HG03025 (cell line): ENCODE measurements around the gene CCDC91.
"Not testable (repeated sequence)": the region's sequence is repeated elsewhere in the genome, so short reads cannot be mapped to it uniquely, and the experiment has no call there.

Source experiments
- ATAC-seq: cut with Tn5 transposase; IDR thresholded peaks from one replicate; pipeline ENCODE4 v1.9.1; 2021; ENCODE audit warnings: mild to moderate bottlenecking, moderate library complexity; ENCODE audit not compliant: unreplicated experiment, low FRiP score

The CCDC91 gene

DNA sequence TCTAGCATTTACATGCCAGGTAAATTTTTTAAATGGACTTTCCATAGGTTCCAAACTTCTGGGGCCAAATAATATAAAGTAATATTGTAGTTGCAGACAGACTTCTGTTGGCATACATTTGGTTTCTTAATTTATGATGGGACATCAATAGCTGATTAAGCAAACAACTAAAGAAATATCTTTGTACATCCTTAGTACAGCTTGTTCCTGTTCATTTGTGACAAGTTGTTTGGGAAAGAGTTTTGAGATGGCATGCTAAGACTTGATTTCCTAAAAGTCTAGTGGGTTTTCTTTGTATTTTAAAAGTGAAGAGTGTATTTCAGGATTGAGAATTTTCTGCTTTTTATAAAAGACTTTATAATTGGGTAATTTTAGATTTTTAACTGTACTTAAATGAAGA lies 41.0 kb downstream of the CCDC91 start:
- ATAC-seq = no peak

DNA sequence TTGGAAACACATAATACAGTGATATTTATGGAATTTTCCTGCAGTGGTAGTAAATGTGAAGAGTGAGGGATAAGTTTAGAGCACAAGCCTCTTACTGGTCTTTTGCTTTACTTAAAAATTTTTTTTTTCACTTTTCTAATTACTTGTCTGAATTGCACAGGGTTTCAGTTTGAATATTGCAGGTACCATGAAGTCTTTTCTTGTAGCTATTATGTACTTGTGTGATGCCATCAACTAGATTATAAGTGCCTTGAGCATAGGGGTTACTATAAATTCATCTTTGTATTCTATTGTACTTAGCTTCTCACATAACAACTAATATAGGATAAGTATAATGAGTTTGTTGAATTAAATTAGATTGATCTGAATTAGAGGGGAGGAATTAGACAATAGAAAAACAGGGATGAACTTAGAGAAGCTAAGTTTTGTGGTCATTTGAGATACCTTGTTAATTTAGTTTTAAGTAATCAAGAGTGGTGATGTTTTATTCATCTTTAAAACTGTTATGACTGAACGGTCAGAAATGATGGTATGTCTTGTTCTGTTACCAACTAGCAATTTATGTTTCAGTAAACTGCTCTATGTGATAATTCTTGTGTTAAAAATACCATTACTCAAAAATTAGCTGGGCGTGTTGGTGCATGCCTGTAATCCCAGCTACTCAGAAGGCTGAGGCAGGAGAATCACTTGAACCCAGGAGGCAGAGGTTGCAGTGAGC lies 42.1 kb downstream of the CCDC91 start:
- ATAC-seq = no peak

DNA sequence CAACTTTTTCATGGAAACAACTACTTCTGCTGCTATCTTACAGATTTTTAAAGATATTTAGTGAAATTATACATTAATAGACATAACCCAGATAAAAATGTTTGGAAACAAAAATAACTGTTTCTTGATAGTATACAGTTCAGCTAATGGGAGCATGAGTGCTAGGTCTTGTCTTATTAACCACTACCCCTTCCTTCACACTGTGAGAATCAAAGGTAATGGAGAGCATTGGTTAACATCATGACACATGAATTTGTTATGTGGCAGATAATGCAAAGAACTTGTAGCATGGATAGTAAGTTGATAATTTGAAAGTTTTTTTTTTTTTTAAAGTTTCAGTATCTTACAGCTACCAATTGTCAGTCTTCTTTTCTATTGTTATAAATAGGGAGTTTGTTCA lies 44.2 kb downstream of the CCDC91 start:
- no peak for ATAC-seq

DNA sequence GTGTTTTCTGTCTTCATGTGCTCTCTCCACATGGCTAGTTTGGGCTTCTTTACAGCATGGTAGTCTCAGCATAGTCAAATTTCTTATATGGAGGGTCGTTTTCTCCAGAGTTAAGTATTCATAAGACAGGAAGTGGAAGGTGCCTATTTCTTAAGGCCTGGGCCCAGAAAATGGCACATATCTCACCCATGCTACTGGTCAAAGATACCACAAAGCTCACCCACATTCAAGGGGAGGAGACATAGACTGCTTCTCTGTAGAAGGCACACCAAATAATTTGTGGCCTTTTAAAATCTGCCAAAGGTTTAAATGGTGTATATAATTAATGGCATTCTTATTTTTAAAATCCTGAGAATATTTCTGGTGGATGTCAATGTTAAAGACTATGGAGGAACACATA lies 44.8 kb downstream of the CCDC91 start:
- no peak for ATAC-seq

DNA sequence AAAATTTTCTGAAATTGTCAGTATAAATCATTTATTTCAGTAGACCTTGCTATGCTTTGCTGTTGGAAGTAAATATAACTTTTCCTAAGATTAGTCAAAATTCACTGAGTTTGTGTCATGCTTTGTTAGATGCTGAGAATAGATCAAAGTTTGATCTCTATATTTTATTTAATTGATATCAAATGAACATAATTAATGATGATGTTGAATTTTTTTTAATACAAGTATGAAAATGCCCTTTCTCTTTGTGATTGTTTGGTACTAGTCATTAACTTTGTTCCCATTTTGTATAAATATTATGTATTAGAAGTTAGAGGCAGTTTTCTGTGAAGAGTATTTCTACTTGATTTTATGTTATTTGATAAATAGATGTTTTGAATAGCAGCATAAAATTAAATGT lies 45.7 kb downstream of the CCDC91 start:
- no peak for ATAC-seq

DNA sequence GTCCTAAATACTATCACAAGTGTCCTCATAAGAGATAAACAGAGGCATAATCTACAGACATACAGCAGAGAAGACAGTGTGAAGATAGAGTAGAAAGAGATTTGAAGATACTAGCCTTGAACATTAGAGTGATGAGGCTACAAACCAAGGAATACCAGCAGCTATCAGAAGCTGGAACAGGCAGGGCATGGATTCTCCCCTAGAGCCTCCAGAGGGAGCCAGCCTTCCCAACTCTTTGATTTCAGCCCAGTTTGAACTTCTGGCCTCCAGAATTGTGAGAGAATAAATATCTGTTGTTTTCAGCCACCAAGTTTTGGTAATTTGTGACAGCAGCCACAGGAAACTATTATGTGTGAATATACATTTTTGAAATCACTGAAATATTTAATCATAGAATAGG lies 47.2 kb downstream of the CCDC91 start:
- ATAC-seq = no peak

DNA sequence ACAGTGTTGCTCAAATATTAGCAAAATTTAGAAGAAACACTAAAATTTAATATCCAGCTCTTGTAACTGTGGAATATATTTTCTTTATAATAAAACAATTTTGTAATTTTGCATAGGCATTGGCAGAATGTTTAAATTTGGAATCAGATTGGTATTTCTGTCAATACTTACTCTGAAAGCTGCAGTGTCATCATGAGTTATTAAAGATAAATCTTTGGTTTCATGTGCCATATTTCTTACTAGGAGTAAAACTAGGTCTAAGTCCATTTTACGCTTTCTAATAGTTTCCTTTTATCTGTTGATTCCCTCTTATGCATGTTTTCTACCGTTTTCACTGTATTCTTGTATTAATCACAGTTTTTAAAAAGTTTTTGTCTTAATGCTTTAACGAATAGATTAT lies 49.7 kb downstream of the CCDC91 start:
- ATAC-seq = no peak

DNA sequence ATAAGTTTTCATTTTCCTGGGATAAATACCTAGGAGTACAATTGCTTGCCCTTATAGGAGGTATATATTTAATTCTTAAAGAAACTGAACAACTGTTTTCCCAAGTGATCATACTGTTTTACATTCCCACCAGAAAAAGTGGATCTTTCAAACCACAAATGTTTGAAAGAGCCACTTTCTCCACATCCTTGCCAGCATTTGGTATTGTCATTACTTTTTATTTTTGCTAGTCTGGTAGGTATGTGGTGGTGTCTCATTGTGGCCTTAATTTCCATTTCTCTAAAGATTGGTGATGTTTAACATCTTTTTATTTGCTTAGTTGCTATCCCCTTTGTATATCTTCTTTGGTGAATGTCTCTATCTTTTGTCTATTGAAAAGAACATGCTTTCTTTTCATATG lies 50.6 kb downstream of the CCDC91 start:
- no peak for ATAC-seq

DNA sequence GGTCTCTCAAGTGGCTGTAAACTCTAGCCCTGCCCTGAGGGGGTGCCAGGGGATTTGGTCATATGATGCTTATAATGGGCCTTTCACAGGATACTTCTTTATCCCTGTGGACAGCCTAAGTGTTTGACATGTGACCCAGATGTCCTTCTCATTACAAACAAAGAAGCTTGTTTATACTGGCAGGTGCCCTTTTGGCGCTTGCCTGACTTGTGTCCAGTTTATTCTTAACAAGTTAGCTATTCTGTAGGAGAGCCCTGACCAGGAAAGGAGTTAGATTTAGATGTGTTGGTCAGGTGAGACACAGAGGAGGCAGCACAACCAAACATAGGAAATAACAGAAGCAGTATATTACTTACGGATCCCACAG lies 51.9 kb downstream of the CCDC91 start:
- ATAC-seq = no peak

DNA sequence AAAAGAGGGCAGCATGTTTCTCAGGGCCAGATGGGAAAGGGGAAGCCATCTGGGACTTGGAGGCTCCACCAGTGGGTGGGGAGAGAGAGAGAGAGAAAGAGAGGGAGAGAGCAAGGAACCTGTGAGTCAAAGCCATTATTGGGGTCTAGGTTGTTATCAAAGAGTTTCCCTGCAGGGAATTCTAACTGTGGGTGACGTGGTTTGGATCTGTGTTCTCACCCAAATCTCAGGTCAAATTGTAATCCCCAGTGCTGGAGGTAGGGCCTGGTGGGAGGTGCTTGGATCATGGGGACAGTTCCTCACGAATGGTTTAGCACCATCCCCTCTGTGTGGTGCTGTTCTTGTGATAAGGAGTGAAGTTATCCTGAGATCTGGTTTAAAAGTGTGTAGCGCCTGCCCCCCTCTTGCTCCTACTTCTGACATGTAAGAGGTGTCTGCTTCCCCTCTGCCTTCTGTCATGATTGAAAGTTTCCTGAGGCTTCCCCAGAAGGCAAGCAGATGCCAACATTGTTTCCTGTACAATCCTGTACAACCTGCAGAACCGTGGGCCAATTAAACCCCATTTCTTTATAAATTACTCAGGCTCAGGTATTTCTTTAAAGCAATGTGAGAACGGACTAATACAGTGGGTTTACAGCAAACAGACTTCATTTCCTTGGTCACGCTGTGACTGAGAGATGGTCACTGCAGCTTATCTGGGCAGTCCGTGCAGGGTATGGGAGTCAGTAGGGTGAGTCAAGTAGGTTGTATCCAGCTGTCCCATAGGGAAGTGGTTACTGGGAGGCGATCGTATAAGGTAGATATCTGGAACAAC lies 52.4 kb downstream of the CCDC91 start:
- ATAC-seq = no peak

DNA sequence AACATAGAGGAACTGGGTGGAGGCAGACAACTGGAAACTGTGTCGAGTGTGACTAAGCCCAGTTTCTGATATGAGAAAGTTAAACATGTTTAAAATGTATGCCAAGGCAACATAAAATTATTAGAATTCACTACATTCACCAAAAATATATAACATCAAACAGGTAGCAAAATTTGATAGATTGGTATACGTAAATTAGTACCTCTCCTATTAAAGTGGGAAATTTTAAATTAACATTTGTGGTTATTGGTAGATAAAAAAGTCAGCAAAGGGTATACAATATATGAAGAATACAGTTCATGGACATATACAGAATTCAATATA lies 53.0 kb downstream of the CCDC91 start:
- no peak for ATAC-seq

DNA sequence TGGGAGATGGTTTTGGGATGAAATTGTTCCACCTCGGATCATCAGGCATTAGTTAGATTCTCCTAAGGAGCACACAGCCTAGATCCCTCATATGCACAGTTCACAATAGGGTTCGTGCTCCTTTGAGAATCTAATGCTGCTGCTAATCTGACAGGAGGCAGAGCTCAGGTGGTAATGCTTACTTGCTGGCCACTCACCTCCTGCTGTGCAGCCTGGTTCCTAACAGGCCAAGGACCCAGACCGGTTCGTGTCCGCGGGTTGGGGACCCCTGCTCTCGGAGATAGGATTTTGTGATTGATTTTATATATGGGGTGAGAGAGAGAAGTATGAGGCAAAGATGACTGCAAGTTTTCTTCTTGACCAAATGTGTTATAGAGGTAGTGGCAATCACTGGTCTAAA lies 57.5 kb downstream of the CCDC91 start:
- no peak for ATAC-seq

DNA sequence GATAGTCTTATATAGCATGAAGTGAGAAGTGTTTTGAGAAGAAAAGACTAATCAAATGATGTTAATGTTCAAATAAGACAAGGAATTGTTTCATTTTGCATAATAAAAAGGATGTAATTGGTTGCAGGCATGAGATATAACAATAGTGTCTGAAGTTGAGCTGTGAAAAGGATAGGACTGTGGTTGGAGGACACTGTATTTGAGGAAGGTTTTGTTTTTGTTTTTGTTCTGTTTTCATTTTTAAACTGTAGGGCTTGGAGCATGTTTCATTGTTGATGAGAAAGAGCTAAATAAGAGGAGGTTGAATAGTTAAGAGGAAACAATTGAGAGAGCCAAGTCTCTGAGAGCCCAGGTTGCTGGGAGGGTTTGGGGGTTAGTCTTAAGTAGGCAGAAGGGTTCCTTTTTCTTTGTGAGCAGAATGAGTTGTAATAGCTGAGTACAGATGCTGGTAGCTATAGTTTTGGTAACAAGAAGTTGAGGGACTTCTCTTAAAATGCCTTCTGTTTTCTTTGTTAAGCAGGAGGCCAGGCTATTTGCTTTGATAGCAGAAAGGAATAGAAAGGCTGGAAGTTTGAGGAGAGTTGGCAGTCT lies 58.4 kb downstream of the CCDC91 start:
- no peak for ATAC-seq

DNA sequence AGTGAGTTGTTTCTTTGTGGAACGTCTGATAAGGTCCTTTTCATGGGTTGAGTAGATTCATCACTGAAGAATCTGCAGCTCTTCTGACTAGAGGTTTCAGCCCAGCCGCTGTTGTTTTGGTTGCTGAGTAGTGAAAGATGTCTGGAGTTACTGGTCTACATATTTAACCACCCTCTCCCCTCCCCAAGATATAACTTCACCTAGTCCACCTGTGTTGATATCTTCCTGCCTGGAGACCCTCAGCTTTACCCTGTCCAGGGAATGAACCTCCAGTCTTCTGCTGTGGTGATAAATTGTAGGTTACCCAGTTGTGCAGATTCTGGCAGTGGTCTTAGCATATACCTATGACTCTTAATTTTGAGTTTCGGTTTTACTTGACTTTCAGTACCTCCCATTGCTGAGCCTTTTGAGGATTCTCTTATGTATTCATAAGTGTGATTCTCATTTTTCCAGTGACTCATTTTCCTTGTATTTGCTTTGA lies 62.9 kb downstream of the CCDC91 start:
- peak; percentile 93 for ATAC-seq

DNA sequence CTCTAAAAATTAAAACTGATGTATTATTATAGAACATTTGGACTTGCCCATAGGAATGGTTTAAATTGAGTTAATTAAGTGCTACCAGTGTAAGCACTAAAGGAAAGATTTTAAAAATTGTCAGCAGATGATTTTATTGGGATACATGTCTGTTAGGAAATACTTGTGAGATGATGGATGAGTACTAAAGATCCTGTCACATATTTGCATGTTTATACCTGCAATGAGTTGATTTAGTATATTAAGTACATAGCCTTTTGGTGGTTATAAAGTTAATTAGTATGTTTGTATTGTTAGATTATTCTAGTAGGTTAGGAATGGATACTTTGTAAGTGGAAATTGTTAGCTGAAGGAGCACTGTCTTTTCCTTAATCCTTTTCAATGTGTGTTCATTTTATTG lies 67.2 kb downstream of the CCDC91 start:
- ATAC-seq = no peak

DNA sequence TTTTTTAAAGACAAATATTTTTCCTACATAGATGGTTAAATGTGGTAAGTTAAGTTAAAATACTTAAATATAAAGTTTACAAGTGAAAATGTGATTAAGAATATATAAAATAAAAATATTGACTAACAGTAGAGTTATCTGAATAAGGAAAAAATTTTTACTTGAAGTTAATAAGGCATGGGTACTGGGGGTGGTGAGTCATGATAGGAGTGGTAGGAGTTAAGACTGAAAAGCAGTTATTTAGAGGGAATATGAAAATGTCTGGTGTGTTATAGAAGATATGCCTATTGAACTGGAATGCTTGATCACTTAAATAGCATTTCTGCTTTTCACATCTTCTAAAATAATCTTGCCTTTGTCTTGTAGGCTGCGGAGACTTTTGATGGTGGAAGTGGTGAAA lies 68.7 kb downstream of the CCDC91 start:
- ATAC-seq = no peak

DNA sequence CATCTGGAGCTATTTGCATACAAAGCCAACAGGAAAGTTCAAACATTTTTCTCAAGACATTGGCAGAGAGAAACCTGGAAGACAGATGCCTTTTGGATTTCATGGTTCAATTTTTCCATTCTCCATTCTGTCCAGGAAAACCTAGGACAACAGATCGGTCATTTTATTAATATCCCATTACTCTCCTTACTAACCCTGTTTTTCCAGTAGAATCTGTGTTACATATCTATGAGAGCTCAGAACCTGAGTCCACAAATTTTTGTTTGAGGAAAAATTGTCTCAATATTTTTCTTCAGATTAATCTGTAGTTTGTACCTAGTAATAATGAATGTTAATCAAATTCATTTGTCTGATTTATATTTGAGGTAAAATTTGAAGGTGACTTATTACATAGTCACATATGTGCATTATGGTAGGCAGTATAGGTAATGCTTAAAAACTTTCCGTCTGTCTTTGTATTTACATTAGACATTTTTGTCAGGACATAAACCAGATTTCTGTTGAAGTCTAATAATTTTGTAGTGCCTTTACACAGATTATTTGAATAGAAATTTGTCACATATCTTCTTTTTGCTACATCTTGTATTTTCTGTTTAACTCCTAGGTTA lies 75.3 kb downstream of the CCDC91 start:
- no peak for ATAC-seq

DNA sequence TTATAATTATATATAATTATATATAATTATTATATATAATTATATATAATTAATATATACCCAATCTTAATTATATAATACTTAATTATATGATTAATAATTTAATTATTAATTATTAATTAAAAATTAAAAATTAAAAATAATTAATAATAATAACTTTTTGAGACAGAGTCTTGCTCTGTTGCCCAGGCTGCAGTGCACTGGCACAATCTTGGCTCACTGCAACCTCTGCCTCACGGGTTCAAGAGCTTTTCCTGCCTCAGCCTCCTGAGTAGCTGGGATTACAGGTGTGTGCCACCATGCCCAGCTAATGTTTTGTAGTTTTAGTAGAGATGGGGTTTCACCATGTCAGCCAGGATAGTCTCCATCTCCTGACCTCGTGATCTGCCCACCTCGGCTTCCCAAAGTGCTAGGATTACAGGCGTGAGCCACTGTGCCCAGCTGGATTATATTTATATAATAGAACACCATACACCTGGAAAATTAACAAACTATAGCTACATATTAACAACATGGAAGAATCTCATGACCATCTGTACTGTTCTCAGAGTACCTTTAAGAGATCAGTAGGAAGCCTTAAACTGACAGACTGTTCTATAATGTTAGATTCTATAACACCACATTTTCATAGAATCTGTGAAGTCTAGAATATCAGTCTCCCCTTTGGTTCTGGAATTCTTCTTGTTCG lies 77.8 kb downstream of the CCDC91 start:
- not testable (repeated sequence) for ATAC-seq

DNA sequence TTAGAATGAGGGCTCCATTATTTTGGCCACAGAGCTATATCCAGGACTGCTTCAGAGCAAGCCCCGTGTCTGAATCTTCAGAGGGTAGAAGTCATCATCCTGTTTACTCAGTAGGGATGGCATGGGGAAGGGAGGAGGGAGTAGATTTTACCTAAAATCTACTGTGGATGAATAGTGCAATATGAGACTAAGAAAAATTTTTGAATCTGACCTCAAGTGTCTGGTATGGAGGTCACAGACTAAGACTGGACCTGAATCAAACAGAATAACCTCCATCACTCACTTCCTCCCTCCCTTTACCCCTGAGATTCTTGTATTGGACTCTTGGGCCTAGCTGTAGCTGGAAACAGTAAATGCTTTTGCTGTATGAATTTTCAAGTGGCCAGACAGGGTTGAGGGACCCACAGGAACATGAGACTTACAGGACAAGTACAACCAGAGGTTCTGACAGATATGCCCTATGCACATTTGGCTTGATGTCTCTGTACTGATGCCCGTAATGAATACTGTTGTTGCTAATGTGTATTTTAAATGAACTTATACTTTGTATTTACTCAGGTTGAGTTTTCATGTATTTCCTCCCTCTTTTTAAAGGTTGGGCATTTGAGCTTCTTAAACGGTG lies 78.5 kb downstream of the CCDC91 start:
- ATAC-seq = no peak

DNA sequence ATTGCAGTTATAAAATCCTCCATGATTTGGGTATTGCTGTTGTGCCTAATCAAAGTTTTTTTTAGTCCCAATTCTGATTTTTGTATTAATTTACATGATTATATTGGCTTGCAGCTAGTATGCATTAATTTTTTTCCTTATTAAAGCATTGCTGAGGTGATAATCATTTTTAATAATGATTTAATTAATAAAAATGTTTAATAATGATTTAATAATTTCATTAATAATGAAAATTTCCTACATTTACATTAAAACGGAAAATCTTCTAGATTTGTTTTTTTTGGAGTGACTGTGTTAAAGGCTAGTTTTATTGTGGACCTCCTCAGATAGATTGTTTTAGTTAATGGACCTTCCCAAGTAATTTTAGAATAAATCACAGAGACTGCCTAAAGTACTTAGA lies 79.6 kb downstream of the CCDC91 start:
- ATAC-seq = no peak
